Measurements from ENCODE around the gene PHTF2. TPM values are rescaled to one million over a fixed set of nuclear protein-coding genes. Genes with fewer than 3 reads are reported as not detected.

PHTF2 gene
- total and polyA plus RNA-seq, 4 donors = 8.8 to 38.4 (median 26.1) TPM

DNA sequence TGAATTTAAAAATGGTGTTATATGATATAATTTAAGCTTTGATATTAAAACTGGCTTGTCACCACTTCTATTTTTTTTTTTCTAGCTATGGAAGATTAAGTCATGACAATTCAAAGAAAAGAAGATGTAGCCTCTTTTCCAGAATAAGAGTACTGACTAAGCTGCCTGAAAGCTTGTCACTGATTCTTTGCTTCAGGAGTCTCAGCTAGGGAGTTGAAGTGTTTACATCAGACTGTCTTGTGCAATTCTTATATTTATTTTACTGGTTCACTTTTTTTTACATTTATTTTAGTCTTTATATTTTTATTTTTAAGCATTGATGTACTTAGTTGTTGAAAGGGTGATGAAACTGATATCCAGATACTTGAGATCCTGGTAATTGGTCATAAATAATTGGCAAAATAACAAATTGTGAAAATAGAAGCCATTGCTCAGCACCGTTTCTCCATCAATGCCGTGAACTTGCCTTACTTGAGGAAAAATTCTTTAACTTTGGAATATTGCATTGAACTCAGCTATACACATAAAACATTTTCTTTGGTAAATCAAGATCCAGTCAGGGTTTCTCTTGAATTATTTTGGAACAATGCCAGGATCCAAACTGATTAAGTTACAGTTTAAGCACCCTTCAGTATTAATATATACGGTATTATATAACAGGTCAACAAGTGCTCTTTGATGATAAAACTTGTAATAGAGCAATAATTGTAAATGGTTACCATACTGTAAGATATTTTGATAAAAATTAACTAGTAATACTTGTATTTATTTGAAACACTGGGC lies 156.4 kb downstream of the PHTF2 start:
- Histone ChIP-seq H3K36me3 (ENCODE audit: control insufficient read depth in 1 of 2, insufficient read depth in 2 of 2, low read length in 1 of 2) (no peaks in the 10 kb centered on the region), H3K4me1 (ENCODE audit: control insufficient read depth in 1 of 2, insufficient read depth in 2 of 2, low read length in 2 of 2) (peaks cover 0 to 1% of the 10 kb centered on the region in 2 donors), H3K4me3 (ENCODE audit: low read length in 2 of 2) (no peak overlapping the region), H3K27ac (ENCODE audit: low read depth in 1 of 2, low read length in 2 of 2) (no peak overlapping the region), H3K27me3 (ENCODE audit: control insufficient read depth in 1 of 2, insufficient read depth in 2 of 2, low read length in 1 of 2) (no peaks in the 10 kb centered on the region), H3K9me3 (ENCODE audit: control insufficient read depth, low read length) (no peaks in the 10 kb centered on the region)
- no peak for DNase-seq
- intact Hi-C loops (cut with DNase I) = no loop called here
- WGBS, 2 donors = 72 to 80% methylated on average over 3 of the region's 3 CpGs
- no peak for ATAC-seq (ENCODE audit: low FRiP score)

DNA sequence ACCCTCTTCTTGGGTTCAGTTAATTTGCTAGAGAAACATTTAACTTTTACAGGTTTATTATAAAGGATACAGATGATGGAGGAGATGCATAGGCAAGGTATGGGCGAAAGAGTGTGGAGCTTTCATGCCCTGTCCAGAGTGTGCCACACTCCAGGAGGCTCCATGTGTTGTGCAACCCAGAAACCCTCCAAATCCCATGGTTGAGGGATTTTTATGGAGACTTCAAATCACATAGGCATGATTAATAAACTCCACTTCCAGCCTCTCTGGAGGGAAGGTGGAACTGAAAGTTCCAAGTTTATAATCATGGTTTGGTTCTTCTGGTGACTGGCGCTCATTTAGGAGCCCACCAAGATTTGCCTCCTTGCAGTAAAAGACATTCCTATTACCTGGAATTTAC lies 159.9 kb downstream of the PHTF2 start:
- intact Hi-C loops (cut with DNase I) = no loop called here
- peaks cover 0 to 1% of the 10 kb centered on the region in 2 donors for H3K4me1 ChIP-seq (ENCODE audit: control insufficient read depth in 1 of 2, insufficient read depth in 2 of 2, low read length in 2 of 2)
- H3K27ac ChIP-seq (ENCODE audit: low read depth in 1 of 2, low read length in 2 of 2) = no peak overlapping the region
- H3K36me3 ChIP-seq (ENCODE audit: control insufficient read depth in 1 of 2, insufficient read depth in 2 of 2, low read length in 1 of 2) = no peaks in the 10 kb centered on the region
- no peak for ATAC-seq (ENCODE audit: low FRiP score)
- no peaks in the 10 kb centered on the region for H3K9me3 ChIP-seq (ENCODE audit: control insufficient read depth, low read length)
- no peak for DNase-seq
- WGBS, 2 donors = 96 to 99% methylated on average over 2 of the region's 2 CpGs
- no peak overlapping the region for H3K4me3 ChIP-seq (ENCODE audit: low read length in 2 of 2)
- no peaks in the 10 kb centered on the region for H3K27me3 ChIP-seq (ENCODE audit: control insufficient read depth in 1 of 2, insufficient read depth in 2 of 2, low read length in 1 of 2)

DNA sequence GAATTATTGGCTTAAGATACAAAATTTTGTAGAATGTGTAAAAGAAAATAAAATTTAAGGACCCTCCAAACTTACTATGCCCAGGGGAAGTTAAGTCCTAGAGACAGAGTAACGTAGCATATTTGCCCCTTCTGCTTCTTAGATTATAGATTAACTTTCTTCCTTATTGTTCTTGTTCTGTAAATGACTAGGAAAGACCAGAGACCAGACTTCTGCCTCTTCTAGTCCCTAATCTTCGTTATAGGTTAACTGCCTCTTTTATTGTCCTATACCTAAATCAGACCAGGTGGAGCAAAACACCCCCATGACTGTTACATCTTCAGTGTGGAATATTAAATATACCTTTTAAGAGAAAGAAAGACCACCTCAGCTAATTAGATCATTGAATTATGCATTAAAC lies 160.5 kb downstream of the PHTF2 start:
- no peaks in the 10 kb centered on the region for H3K27me3 ChIP-seq (ENCODE audit: control insufficient read depth in 1 of 2, insufficient read depth in 2 of 2, low read length in 1 of 2)
- H3K4me3 ChIP-seq (ENCODE audit: low read length in 2 of 2) = no peak overlapping the region
- intact Hi-C loops (cut with DNase I) = no loop called here

DNA sequence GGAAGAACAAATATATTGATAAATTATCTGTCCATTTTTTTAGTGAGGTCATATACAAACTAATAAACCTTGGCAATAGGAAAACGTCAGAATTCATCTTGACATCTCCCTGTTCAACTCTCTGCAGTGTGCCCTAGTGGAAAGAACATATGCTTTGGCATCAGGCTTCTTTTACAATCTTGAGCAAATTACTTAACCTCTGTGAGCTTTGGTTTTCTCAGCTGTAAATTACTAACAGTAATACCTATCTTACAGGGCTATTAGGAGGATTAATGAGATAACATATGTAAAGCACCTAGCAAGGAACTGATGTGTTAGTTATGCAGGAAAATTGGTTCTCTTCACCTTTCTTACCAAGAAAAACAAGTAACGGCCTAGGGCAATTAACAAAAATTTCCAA lies 161.8 kb downstream of the PHTF2 start:
- ATAC-seq (ENCODE audit: low FRiP score) = no peak
- H3K4me3 ChIP-seq (ENCODE audit: low read length in 2 of 2) = no peak overlapping the region

More for the DNA sequence above, 160.5 kb downstream of the PHTF2 start:
- Histone ChIP-seq H3K4me1 (ENCODE audit: control insufficient read depth in 1 of 2, insufficient read depth in 2 of 2, low read length in 2 of 2) (peaks cover 0 to 1% of the 10 kb centered on the region in 2 donors), H3K27ac (ENCODE audit: low read depth in 1 of 2, low read length in 2 of 2) (no peak overlapping the region), H3K36me3 (ENCODE audit: control insufficient read depth in 1 of 2, insufficient read depth in 2 of 2, low read length in 1 of 2) (no peaks in the 10 kb centered on the region), H3K9me3 (ENCODE audit: control insufficient read depth, low read length) (no peaks in the 10 kb centered on the region)
- DNase-seq (no peak), ATAC-seq (ENCODE audit: low FRiP score) (no peak)
- 94 to 96% methylated on average over 2 of the region's 2 CpGs for WGBS, 2 donors

DNA sequence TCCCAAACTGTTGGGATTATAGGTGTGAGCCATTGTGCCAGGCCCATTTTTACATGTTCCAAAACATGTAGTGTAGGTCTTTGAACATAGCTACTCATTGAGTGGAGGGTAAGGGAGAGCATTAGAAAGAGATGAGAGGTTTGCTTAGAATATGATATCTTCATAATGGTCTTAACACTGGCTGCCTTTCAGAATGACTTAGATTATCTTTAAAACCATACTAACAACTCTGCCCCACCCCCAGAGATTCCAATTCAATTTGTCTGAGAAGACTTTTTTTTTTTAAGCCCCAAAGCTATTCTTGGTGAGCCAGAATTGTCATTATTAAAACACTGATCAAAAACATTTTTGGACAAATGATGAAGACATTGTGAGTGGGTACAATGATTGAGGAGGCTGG lies 168.9 kb downstream of the PHTF2 start:
- intact Hi-C loops (cut with DNase I) = no loop called here
- Histone ChIP-seq H3K4me3 (ENCODE audit: low read length in 2 of 2) (no peak overlapping the region), H3K27ac (ENCODE audit: low read depth in 1 of 2, low read length in 2 of 2) (no peak overlapping the region), H3K9me3 (ENCODE audit: control insufficient read depth, low read length) (no peaks in the 10 kb centered on the region), H3K27me3 (ENCODE audit: control insufficient read depth in 1 of 2, insufficient read depth in 2 of 2, low read length in 1 of 2) (no peaks in the 10 kb centered on the region), H3K36me3 (ENCODE audit: control insufficient read depth in 1 of 2, insufficient read depth in 2 of 2, low read length in 1 of 2) (no peaks in the 10 kb centered on the region), H3K4me1 (ENCODE audit: control insufficient read depth in 1 of 2, insufficient read depth in 2 of 2, low read length in 2 of 2) (no peaks in the 10 kb centered on the region)
- DNase-seq = no peak
- ATAC-seq (ENCODE audit: low FRiP score) = no peak

More for the DNA sequence above, 161.8 kb downstream of the PHTF2 start:
- intact Hi-C loops (cut with DNase I) = no loop called here
- Histone ChIP-seq H3K9me3 (ENCODE audit: control insufficient read depth, low read length) (no peaks in the 10 kb centered on the region), H3K27me3 (ENCODE audit: control insufficient read depth in 1 of 2, insufficient read depth in 2 of 2, low read length in 1 of 2) (no peaks in the 10 kb centered on the region), H3K4me1 (ENCODE audit: control insufficient read depth in 1 of 2, insufficient read depth in 2 of 2, low read length in 2 of 2) (peaks cover 0 to 1% of the 10 kb centered on the region in 2 donors), H3K27ac (ENCODE audit: low read depth in 1 of 2, low read length in 2 of 2) (no peak overlapping the region), H3K36me3 (ENCODE audit: control insufficient read depth in 1 of 2, insufficient read depth in 2 of 2, low read length in 1 of 2) (no peaks in the 10 kb centered on the region)
- 77 to 78% methylated on average over 2 of the region's 2 CpGs for WGBS, 2 donors
- no peak for DNase-seq

DNA sequence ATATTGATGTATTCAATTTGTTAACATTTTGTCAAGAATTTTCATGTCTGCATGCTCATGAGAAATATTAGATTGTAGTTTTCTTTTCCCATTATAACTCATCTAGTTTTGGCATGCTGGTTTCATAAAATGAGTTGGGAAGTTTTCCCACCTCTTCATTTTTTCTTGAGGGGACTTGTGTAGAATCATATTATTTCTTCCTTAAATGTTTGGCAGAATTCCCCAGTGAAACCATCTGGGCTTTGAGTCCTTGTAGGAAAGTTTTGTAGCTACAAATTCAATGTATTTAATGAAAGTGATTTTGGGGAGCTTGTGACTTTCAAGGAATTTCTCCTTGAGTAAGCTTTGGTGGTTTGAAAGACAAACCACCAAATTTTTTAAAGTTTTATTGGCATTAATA lies 173.2 kb downstream of the PHTF2 start:
- DNase-seq (no peak), ATAC-seq (ENCODE audit: low FRiP score) (no peak)
- Histone ChIP-seq H3K4me3 (ENCODE audit: low read length in 2 of 2) (no peak overlapping the region), H3K27me3 (ENCODE audit: control insufficient read depth in 1 of 2, insufficient read depth in 2 of 2, low read length in 1 of 2) (no peaks in the 10 kb centered on the region), H3K36me3 (ENCODE audit: control insufficient read depth in 1 of 2, insufficient read depth in 2 of 2, low read length in 1 of 2) (no peaks in the 10 kb centered on the region), H3K27ac (ENCODE audit: low read depth in 1 of 2, low read length in 2 of 2) (no peak overlapping the region), H3K4me1 (ENCODE audit: control insufficient read depth in 1 of 2, insufficient read depth in 2 of 2, low read length in 2 of 2) (no peaks in the 10 kb centered on the region), H3K9me3 (ENCODE audit: control insufficient read depth, low read length) (no peaks in the 10 kb centered on the region)
- intact Hi-C loops (cut with DNase I) = no loop called here

DNA sequence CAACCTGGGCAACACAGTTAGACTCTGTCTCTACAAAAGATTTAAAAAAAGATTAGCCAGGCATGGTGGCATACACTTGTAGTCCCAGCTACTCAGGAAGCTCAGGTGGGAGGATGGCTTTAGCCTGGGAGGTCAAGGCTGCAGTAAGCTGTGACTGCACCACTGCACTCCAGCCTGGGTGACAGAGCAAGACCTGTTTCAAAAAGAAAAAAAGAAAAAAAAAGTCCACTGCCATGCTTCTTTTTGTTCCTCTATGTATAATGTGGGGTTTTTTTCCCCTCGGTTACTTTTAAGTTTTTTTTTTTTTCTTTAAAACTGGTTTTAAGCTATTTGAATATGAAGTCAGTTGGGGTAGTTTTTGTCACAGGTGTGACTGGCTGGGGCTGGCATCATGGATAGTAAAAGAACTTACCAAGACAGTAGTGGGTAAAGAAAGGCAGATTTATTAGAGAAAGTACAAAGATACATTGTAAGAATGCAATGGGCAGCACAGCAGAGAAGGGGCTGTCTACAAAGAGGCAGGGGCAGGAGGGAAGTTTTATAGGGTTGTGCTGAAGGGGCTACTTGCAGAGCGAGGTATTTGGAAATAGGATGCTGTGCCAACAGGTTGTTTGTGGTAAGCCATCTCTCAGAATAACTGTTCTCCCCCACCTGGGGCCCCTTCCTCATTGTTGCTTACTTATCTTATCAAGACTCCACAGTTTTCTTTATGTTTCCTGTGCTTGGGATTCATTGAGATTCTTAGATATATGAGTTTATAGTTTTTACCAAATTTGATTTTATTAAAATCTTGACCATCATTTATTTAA lies 177.3 kb downstream of the PHTF2 start:
- no peak for DNase-seq
- Histone ChIP-seq H3K27ac (ENCODE audit: low read depth in 1 of 2, low read length in 2 of 2) (no peak overlapping the region), H3K4me3 (ENCODE audit: low read length in 2 of 2) (no peak overlapping the region), H3K4me1 (ENCODE audit: control insufficient read depth in 1 of 2, insufficient read depth in 2 of 2, low read length in 2 of 2) (no peaks in the 10 kb centered on the region), H3K9me3 (ENCODE audit: control insufficient read depth, low read length) (no peaks in the 10 kb centered on the region), H3K36me3 (ENCODE audit: control insufficient read depth in 1 of 2, insufficient read depth in 2 of 2, low read length in 1 of 2) (no peaks in the 10 kb centered on the region), H3K27me3 (ENCODE audit: control insufficient read depth in 1 of 2, insufficient read depth in 2 of 2, low read length in 1 of 2) (no peaks in the 10 kb centered on the region)
- 90 to 95% methylated on average over 2 of the region's 2 CpGs for WGBS, 2 donors
- no peak for ATAC-seq (ENCODE audit: low FRiP score)
- intact Hi-C loops (cut with DNase I) = no loop called here

DNA sequence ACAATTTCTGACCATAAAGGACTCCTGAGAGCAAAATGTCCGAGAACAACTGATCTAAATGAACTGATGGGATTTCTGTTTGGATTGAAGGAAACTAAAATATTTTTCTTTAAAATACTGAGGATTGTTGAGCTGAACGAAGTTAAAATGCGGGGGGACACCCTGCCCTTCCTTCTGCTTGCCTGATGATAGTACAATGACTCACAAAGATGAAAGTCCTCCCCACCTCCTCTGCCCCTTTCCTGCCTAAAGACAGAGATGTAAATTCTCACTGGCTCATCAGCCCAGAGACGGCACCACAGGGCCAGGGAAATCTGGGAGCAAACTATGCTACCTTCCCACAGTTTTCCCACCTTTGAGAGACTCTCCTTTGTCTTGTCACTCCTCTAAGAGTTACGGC lies 180.6 kb downstream of the PHTF2 start:
- Histone ChIP-seq H3K9me3 (ENCODE audit: control insufficient read depth, low read length) (no peaks in the 10 kb centered on the region), H3K4me1 (ENCODE audit: control insufficient read depth in 1 of 2, insufficient read depth in 2 of 2, low read length in 2 of 2) (no peaks in the 10 kb centered on the region), H3K4me3 (ENCODE audit: low read length in 2 of 2) (no peak overlapping the region), H3K27me3 (ENCODE audit: control insufficient read depth in 1 of 2, insufficient read depth in 2 of 2, low read length in 1 of 2) (no peaks in the 10 kb centered on the region), H3K27ac (ENCODE audit: low read depth in 1 of 2, low read length in 2 of 2) (no peak overlapping the region), H3K36me3 (ENCODE audit: control insufficient read depth in 1 of 2, insufficient read depth in 2 of 2, low read length in 1 of 2) (no peaks in the 10 kb centered on the region)
- ATAC-seq (ENCODE audit: low FRiP score) (no peak), DNase-seq (no peak)
- 48 to 74% methylated on average over 5 of the region's 5 CpGs for WGBS, 2 donors
- intact Hi-C loops (cut with DNase I) = no loop called here

All from aorta (tissue), 5 donors.